SKM-1 treated with dmso at 0.1 percent for 144 hours (cell line): ENCODE data around the gene ARAP1.

Experiments
- DNase-seq: peaks from one replicate; lab custom pipeline; 2025; ENCODE audit not compliant: unreplicated experiment; lab: John Stamatoyannopoulos, UW

The ARAP1 gene

DNA sequence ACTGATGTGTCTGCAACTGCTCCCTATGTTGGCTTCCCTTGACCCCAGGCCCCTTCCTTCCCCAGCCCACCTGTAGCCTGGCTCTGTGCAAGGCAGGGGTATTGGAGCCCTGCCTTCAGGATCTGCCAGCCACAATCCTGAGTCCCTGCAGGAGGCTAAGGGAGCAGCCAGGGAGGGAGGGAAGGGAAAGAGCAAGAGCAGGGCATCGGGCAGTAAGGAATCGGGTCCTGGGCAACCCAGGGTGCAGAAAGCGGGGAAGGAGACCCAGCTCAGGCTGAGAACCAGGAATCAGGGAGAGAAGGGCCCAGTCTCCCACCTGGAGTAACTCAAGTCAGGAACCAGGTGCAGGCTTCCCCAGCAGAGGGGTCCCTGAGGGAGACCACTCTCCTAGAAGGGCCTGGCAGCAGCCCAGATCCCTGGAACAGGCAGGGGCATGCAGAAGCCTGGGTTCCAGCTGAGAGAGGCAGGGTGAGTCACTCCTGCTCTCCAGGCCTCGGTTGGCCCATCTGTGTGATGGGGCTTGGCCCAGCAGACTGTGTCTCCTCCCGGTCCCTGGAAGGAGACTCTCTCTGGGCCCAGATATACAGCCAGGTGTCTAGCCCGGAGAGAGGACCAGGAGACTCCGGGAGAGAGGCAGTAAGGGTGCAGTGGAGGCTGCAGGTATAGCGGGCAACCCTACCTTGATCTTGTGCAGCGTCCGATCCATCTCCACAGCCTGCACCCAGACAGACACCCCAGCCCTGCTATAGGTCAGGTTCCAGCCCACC lies 28.3 kb upstream of the ARAP1 start:
- no peak for DNase-seq

DNA sequence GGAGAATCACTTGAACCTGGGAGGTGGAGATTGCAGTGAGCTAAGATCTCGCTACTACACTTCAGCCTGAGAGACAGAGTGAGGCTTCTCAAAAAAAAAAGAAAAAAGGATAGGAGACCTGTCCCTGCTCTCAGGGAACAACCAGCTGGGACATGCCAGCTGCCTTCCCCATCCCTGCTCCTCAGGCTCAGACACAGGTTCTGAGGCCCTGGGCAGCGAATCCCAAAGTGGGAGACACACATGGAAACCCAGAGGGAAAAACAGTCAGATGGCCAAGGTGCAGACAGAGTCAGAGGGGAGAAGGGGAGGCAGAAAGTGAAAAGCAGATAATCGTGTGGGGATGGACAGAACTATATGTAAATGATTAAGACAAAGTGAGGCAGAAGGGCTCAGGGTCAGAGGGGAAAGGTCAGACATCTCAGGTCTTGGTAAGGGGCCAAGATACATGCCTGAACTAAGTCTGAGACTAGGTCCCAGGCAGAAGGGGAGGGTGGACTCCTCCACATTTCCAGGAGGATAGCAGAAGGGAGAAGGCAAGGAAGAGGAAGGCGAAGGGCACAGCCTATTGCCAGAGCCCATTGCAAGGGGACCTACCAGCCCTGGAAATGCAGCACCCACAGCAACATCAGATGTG lies 27.4 kb upstream of the ARAP1 start:
- no peak for DNase-seq

DNA sequence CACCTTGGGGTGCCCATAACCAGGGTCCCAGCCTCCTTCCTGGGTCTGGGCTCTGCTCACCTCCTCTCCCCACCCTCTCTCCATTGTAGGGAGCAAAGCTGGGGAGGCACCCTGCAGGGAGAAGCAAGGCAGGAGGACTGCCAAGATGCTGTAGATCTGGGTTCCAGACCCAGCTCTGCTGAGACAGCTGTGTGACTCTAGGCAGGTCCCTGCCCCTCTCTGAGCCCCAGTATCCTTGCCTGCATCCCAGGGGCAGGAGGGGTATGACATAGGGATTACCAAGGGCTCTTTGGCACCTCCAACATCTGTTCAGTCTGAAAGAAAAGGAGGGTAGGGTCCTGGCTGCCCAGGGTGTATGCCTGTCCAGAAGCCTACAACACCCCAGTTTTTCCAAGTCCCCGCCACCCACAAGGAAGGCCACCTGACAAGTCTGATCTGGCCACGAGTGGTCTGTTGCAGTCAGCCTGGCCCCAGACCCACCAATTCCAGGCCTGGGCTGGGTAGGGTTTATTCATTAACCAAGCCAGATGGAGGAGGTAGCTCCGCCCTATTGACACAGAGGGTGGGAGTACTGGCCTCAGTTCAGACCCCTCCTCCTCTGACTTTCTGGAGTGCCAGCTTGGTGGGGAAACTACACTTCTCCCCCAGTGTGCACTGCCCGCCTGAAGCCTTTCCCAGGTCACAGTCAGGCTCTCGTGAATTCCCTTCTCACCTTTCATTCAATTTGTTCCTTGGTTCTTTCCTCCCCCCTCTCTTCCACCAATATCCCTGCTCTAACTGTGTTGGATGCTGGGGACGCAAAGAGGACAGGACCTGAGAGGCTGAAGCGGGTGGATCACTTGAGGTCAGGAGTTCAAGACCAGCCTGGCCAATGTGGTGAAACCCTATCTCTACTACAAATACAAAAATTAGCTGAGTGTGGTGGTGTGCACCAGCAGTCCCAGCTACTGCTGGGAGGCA lies 26.6 kb upstream of the ARAP1 start:
- DNase-seq: no peak

DNA sequence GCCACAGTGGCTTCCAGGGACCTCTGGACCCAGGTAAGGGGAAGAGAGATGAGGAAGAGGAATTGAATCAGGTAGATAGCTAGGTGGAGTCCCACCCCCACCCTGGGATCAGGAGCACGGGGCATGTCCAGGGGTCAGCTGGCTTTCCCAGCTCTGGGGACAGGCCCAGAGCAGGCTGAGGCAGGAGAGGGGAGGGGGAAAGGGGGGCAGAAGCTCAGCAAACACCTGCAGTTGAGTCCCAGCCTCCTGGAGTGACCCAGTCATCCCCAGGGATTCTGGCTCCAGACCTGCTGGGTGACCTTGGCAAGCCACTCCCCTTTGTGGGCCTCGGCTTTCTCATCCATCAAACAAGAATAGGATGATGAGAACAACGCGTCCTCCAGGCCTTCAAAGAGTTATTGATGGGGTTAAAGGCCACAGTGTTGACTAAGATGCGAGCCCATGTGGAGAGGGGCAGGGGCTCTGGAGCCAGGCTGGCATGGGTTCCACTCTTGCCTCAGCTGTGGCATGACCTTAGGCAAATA lies 25.6 kb upstream of the ARAP1 start:
- no peak for DNase-seq

DNA sequence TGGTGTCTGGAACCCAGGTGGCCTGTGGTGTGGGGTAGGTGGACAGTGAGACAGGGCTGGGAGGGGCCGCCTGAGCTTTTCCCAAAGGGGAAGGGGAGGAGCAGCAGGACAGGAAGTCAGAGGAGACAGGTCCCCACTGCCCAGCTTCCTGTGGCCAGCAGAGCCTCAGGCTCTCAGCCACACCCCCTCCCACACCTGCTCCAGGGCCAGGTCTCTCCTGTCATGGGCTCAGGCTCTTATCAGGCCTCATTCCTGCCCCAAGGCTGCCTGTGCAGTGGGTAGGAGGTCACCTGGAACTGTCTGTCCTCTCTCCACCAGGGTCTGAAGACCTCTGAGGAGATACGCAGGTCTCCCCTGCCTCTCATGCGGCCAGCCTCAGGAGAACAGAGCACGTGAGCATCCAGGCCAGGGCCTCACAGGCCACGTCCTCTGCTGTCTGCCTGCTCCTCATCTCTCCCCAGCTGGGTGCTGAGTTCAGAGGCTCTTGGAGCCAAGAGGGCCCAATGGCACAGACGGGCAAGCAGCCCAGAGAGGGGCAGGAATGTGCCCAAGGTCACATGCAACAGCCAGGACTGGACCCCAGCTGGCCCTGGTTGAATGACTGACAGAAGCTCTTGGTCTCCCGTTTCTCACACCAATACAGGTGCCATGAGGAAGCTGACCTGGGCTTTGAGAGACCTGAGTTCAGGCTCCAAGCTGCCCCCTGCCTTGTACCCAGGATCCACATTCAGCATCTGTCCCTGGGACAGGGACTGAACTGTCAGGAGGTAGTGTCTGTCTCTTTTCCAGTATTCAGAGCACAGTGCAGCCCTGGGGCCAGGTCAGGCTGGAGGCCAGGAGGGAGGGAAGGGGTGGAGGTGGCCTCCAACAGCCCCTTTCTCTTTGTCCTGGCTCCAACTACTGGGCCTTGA lies 24.9 kb upstream of the ARAP1 start:
- no peak for DNase-seq

DNA sequence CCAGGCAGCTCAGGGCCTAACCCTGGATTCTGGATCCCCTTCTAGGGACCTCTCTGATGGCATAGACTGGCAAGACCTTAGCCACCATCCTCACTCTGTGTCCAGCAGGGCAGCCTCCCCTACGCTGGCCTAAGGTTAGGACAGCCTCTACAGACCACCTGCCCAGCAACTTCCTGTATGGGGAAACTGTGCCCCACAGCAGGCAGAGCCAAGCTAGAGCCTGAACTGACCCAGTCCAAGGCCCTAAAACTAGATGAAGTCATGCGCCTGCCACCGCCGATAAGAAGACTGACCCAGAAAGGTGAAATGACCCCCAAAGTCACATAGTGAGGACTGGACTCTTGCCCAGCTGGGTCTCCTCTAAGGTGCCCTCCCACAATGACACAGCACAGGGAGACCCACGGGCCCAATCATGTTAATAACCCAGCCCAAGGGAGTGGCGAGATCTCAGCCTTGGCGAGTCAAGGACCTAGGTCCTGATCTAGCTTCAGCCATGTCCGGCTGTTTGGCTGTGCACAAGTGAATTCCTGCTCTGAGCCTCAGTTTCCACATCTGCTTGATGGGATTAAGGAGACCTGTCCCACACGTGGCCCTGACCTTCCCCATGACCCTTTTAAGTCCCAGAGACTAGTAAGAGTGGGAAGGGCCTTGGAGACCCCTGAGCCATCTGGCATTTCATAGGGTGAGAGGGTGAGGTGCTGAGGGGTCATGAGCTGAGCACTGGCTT lies 24.1 kb upstream of the ARAP1 start:
- no peak for DNase-seq

DNA sequence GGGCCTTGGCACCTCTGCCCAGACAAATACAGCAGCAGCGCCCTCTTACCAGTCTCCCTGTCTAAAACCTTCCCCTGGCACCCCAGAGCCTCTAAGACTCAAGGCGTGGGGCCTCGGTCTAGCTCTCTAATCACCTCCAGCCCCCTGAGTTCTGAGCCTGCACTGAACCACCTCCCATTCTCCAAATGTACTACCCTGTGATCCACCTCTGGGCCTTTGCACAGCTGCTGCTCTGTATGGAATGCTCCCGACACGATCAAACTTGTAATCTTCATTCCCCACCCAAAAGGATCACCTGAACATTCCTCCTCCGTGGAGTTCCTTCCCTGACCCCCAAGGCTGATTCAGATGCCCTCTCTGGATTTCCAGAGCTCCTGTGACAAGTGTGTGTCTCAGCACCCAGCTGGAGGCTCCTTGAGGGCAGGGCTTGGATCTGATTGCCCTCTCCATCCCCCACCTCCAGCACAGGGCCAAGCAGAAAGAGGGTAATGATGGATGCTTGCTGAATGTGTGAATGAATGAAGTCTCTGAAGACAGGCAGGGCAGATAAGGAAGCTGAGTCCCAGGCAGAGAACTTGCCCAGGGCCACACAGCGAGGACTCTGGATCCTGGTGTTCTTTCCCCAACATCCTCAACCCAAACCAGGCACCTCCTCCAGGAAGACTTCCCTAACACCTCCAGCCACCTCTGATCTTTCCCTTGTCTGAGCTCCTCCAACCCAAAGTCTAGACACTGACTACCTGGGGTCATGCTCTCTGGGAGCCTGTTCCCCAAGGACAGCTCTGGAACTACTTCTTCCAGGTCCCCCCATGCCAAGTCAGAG lies 23.3 kb upstream of the ARAP1 start:
- DNase-seq: no peak

DNA sequence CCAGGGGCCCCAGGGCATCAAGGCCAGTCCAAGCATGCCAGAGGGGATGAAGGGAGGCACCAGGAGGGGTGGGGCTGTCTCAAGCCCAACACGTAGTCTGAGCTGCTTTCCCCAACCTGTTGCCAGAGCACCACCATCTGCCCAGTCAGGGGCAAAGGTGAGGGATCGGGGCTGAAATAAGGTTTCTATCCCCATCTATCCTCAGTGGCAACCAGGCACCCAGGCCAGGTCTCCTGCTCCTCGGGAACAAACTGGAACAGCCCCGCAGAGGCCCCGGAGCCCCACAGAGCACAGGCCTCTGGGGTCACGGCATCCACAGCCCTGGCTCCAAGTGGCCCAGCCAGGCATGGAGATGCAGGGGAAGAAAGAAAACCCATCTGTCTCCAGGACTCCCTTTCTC lies 22.3 kb upstream of the ARAP1 start:
- no peak for DNase-seq

DNA sequence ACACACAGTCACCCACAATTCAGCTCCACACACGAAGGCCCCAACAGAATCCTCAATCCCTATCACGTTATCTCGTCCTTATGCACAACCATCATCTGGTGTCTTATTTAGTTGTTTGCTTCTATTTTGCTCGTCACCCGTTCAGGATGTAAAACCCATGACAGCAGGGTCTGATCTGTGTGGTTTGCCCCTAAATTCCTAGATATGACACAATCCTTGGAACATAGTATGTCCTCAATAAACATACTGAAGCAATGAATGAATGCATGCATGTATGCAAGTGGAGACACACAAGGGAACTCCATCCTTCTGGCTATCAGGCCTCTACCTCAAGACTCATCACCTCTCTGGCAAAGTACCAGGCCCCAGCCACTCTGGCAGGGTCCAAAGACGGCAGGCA lies 21.5 kb upstream of the ARAP1 start:
- no peak for DNase-seq

DNA sequence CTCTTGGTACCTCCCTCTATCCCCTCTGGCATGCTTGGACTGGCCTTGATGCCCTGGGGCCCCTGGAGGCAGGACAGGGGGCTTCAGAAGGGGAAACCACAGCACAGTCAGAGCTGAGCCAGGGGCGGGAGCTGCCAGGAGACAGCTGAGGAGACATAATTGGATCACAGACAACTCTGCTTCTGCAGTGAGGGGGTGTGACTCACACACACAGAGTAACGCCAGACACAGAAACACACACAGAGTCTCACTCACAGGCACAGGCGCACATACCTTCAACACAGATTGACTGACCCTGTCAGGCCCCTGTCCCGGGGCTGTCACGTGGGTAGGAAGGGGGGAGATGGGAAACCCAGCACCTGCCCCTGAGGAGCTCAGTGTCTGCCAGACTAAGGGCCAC lies 21.1 kb upstream of the ARAP1 start:
- no peak for DNase-seq

DNA sequence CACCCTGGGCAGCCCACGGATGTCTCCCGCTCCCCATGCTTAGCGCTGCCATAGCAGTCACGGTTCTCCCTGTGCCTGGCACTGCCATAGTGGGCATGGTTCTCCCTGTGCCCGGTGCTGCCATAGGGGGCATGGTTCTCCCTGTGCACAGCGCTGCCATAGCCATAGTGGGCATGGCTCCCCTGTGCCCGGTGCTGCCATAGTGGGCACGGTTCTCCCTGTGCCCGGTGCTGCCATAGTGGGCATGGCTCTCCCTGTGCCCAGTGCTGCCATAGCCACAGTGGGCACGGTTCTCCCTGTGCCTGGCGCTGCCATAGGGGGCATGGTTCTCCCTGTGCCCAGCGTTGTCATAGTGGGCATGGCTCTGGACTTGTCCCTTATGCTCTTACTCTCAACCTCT lies 19.9 kb upstream of the ARAP1 start:
- no peak for DNase-seq

DNA sequence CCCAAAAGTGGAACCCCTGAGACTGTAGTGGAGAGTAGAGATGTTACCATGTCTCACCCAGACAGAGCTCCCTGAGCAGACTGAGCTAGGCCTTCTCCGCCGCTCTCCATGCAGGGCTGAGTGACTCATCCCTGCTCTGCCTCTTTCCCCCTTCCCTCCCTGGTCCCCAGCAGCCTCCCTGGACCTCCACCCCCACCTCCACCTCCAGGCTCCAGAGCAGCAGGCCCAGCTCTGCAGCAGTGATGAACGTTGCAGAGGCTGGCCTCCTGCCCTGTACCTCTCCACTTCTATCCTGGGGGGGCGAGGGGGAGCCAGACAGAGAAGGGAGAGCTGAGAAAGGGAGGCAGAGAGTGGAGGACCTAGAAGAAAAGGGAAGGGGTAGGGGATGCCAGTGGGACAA lies 19.3 kb upstream of the ARAP1 start:
- DNase-seq: no peak

DNA sequence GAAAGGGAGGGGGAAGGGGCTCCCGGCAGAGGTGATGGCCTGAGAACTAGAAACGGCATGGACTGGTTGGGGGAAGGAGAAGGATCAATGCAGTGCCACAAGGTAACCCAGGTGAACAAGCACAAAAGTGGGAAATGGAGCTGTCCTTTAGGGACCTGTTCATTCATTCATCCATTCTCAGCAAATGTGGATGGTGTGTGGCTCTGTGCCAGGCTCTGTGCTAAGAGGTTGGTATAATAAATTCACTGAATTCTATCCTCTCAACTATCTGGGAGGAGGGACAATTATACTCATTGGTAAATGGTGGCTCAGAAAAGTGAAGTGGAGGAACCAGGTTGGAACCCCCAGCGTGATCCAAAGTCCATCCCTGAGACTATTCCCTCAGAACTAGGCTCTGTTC lies 18.6 kb upstream of the ARAP1 start:
- no peak for DNase-seq

DNA sequence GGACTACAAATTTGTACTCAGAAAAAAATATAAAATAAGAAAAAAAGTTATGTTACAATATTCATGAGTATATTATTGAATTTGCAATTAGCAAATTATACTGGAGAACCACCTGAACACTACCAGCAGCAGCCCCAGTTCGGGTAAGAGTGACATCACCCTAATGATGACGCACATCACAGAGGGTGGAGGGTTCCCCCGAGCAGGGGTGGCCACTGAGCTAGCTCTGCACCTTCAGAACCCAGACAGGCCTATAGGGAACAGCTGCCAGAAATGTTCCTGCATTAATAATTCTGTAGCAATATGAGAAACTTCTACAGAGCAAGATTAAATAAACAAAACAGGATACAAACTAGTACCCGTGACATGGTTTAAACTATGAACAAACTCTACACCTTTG lies 17.5 kb upstream of the ARAP1 start:
- DNase-seq: no peak

DNA sequence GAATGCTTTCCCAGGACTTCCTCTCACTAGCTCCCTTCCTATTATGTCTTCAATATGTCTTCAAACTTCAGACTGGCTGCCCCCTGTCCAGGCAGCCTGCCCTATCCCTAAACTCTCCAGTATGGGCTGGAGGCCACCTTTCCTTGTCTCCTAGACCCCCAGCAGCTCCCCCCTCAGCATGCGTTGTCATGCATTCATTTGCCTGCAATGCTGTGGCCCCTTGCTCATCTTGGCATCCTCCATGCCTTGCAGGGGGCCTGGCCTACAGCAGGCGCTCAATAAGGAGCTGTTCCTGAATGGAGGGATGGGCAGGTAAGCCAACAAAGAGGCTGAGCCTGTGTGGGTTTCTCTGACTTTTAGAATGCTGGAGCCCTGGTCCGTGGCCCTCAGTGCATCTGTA lies 16.4 kb upstream of the ARAP1 start:
- DNase-seq: no peak

DNA sequence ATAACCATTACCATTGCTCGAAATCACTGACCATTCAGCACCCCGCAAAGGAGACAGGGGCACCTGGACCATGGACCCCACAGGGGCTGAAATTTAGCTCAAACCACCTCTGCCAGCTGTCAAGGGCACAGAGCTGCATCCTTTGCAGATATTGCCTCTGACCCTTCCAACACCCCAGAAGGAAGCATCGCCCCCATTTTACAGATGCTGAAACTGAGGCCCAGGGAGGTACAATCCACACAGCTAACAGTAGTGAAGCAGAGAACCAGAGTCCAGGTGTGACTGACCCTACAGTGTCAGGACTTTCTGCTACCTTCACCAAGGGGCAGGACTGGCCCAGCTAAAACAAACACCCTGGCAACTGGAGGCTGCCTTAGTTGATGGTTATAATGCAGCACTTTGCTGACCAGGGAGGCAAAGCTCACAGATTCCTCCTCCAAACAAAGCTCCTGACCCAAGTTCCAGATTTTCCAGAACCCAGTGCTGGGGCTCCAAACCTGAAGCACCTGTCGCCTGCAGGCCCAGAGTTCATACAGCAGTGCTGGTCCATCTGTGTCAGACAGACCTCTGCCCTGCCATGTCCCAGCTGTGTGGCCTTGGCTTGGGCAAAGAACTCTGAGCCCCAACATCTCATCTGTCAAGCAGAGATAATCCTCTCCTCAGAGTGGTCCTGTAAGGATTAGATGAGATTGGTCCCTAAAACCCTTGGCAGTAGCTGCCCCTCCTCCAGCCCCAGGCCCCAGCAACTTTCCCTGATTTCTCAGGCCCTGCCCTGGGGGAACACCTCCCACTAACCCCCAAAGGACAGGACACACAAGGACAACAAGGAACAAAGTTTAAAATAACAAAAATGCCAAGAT lies 15.2 kb upstream of the ARAP1 start:
- no peak for DNase-seq

DNA sequence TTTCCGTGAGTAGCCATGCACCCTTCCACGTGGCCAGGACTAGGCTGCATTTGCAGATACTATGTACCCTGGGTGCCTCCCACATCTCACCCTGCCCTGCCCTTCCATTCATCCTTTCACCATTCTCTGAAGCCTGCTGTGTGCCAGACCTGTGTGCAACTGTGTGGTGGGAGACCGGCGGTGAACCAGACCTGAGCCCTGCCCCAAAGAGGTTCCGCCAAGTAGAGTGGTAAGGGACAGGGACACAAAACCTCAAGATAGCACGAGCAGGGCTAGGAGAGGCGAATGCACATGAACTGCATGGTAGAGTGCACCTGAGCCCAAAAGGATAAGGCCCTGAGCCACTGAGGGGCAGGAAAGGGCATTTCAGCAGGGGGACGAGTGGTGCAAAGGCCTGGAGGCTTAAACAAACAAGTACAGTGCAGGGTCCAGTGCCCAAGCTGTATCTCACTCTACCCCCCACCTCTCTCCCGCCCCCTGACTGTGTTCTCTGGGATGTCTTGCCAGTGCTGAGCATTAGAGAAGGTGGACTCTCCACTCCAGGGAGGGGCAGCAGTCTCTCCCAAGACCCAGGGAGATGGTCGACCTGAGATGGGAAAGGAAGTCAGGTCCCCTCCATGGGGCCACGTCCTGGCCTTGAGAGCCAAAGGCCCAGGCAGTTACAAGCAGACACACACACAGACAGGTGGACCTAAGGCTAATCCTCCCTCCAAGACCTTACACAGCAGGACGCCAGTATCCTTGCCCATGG lies 14.1 kb upstream of the ARAP1 start:
- no peak for DNase-seq
